HepG2 (cell line): ENCODE data around the gene IQCN. TPM values are rescaled to one million over a fixed set of nuclear protein-coding genes. Genes with fewer than 3 reads are reported as not detected.

Source experiments
- EZH2 ChIP-seq: conservative IDR thresholded peaks from 2 replicates; pipeline ENCODE4 v1.6.1; 2012; ENCODE audit warnings: mild to moderate bottlenecking, low read depth, low read length, moderate library complexity
- FOXO1 ChIP-seq: sonication (generic); formaldehyde crosslinking; IDR thresholded peaks from 2 replicates; pipeline ENCODE4 v1.4.0; 2020; ENCODE audit warnings: missing genetic modification reagents
- JUND ChIP-seq: sonication (generic); formaldehyde crosslinking; IDR thresholded peaks from 2 replicates; pipeline ENCODE4 v1.8.0; 2022; ENCODE audit warnings: mild to moderate bottlenecking, missing genetic modification reagents
- MEF2D ChIP-seq: sonication (generic); formaldehyde crosslinking; IDR thresholded peaks from 2 replicates; pipeline ENCODE4 v1.5.1; 2020; ENCODE audit warnings: mild to moderate bottlenecking, missing genetic modification reagents
- NFE2 ChIP-seq: sonication (generic); formaldehyde crosslinking; IDR thresholded peaks from 2 replicates; pipeline ENCODE4 v1.4.0; 2020; ENCODE audit warnings: missing genetic modification reagents
- NR3C1 ChIP-seq: sonication (generic); formaldehyde crosslinking; IDR thresholded peaks from 2 replicates; pipeline ENCODE4 v1.4.0; 2020; ENCODE audit warnings: missing genetic modification reagents
- RBAK ChIP-seq: sonication (generic); formaldehyde crosslinking; IDR thresholded peaks from 2 replicates; pipeline ENCODE4 v1.5.1; 2020; ENCODE audit warnings: mild to moderate bottlenecking, missing genetic modification reagents
- RBM39 ChIP-seq: fragments of 200-400 bp; formaldehyde crosslinking; IDR thresholded peaks from one replicate; pipeline ENCODE4 v1.6.1; 2018; ENCODE audit warnings: antibody characterized with exemption, mild to moderate bottlenecking, low read depth, low read length; ENCODE audit not compliant: poor library complexity, severe bottlenecking
- SATB2 ChIP-seq: sonication (generic); formaldehyde crosslinking; IDR thresholded peaks from 2 replicates; pipeline ENCODE4 v1.5.0; 2020; ENCODE audit warnings: missing genetic modification reagents
- SMARCC2 ChIP-seq: fragments of 450-650 bp; IDR thresholded peaks from 2 replicates; pipeline ENCODE4 v1.6.1; 2017; ENCODE audit warnings: antibody characterized with exemption, mild to moderate bottlenecking
- STAT5B ChIP-seq: sonication (generic); formaldehyde crosslinking; IDR thresholded peaks from 2 replicates; pipeline ENCODE4 v1.4.0; 2020; ENCODE audit warnings: missing genetic modification reagents
- ZFP62 ChIP-seq: sonication (generic); formaldehyde crosslinking; IDR thresholded peaks from 2 replicates; pipeline ENCODE4 v1.4.0; 2020; ENCODE audit warnings: missing genetic modification reagents
- ZNF18 ChIP-seq: sonication (generic); formaldehyde crosslinking; IDR thresholded peaks from 2 replicates; pipeline ENCODE4 v1.8.0; 2022; ENCODE audit warnings: mild to moderate bottlenecking, missing genetic modification reagents; ENCODE audit not compliant: insufficient replicate concordance
- ZNF296 ChIP-seq: sonication (generic); formaldehyde crosslinking; conservative IDR thresholded peaks from 2 replicates; pipeline ENCODE4 v1.5.0; 2020; ENCODE audit warnings: mild to moderate bottlenecking, missing genetic modification reagents
- ZNF3 ChIP-seq: IDR thresholded peaks from 2 replicates; pipeline ENCODE4 v1.7.0; 2017; ENCODE audit warnings: inconsistent platforms
- ZNF563 ChIP-seq: sonication (generic); formaldehyde crosslinking; IDR thresholded peaks from 2 replicates; pipeline ENCODE4 v1.8.0; 2022; ENCODE audit warnings: mild to moderate bottlenecking, moderate library complexity, missing genetic modification reagents
- ZNF607 ChIP-seq: sonication (generic); formaldehyde crosslinking; IDR thresholded peaks from 2 replicates; pipeline ENCODE4 v1.5.1; 2020; ENCODE audit warnings: missing genetic modification reagents, mild to moderate bottlenecking, borderline replicate concordance
- ZNF737 ChIP-seq: sonication (generic); formaldehyde crosslinking; IDR thresholded peaks from 2 replicates; pipeline ENCODE4 v1.5.0; 2020; ENCODE audit warnings: missing genetic modification reagents, mild to moderate bottlenecking, borderline replicate concordance
- ZNF773 ChIP-seq: sonication (generic); formaldehyde crosslinking; IDR thresholded peaks from 2 replicates; pipeline ENCODE4 v1.4.0; 2020; ENCODE audit warnings: missing genetic modification reagents, borderline replicate concordance
- ZNF841 ChIP-seq: sonication (generic); formaldehyde crosslinking; IDR thresholded peaks from 2 replicates; pipeline ENCODE4 v1.8.1; 2023; ENCODE audit warnings: missing genetic modification reagents, borderline replicate concordance
- polyA plus RNA-seq, 8 experiments: library from polyadenylated mRNA; depleted of rRNA in 3 of 8; stranded (reverse) in 7 of 8; unstranded in 1 of 8; fragments of >200 nt; fragmentation: Illumina TruSeq in 4 of 8; extraction: Trizol in 4 of 8; gene quantifications; 2 replicates each; pipeline versions ENCODE4 v1.2.1 to v1.2.3, GENCODE V29; 2011 to 2016; ENCODE audit warnings: low read depth in 4 of 8, missing spikeins in 1 of 8, mixed read lengths in 1 of 8; ENCODE audit not compliant: insufficient read depth in 1 of 8
- total RNA-seq, 5 experiments: library from RNA; depleted of rRNA; stranded (reverse); fragments of >200 nt; fragmentation: Illumina TruSeq; extraction: Trizol; gene quantifications; 2 replicates each; pipeline ENCODE4 v1.2.3, GENCODE V29; 2016; ENCODE audit warnings: low read depth in 1 of 5
- TF ChIP-seq, protein P1 (sequence below): sonication (generic); formaldehyde crosslinking; conservative IDR thresholded peaks from 2 replicates; pipeline ENCODE4 v1.4.0; 2020; ENCODE audit warnings: missing genetic modification reagents
- TF ChIP-seq, protein P2 (sequence below): sonication (generic); formaldehyde crosslinking; IDR thresholded peaks from 2 replicates; pipeline ENCODE4 v1.5.1; 2020; ENCODE audit warnings: missing genetic modification reagents, mild to moderate bottlenecking, borderline replicate concordance
- TF ChIP-seq, protein P3 (sequence below): sonication (generic); formaldehyde crosslinking; IDR thresholded peaks from 2 replicates; pipeline ENCODE4 v1.4.0; 2020; ENCODE audit warnings: low read depth, mild to moderate bottlenecking, missing genetic modification reagents

IQCN gene
- total and polyA plus RNA-seq, 2 of the 13 experiments (the other 11 are each of a cell fraction or from before 2014, with no cell fraction given) = 0.04 to 0.18 TPM

GRCh38 chr19:18317961-18318800 lies 43.9 kb upstream of the IQCN start (continued):
- TF ChIP-seq JUND (CRISPR knock-in tag) (no peak), NFE2 (CRISPR knock-in tag) (no peak), SATB2 (CRISPR knock-in tag) (no peak), MEF2D (CRISPR knock-in tag) (no peak; the same call in 1 of the 2 replicates), ZNF563 (CRISPR knock-in tag) (no peak; the same call in 1 of the 2 replicates), ZNF3 (no peak), ZNF296 (CRISPR knock-in tag) (no peak), ZNF773 (CRISPR knock-in tag) (no peak), ZNF607 (no peak), ZFP62 (CRISPR knock-in tag) (no peak), ZNF841 (CRISPR knock-in tag) (no peak), RBAK (CRISPR knock-in tag) (no peak), EZH2 (no peak), STAT5B (CRISPR knock-in tag) (no peak), NR3C1 (CRISPR knock-in tag) (no peak), ZNF18 (CRISPR knock-in tag) (peak; percentile 97), SMARCC2 (no peak), RBM39 (peak; percentile 88), ZNF737 (no peak), FOXO1 (CRISPR knock-in tag) (peak; percentile 71)
- TF ChIP-seq, protein P1, sequence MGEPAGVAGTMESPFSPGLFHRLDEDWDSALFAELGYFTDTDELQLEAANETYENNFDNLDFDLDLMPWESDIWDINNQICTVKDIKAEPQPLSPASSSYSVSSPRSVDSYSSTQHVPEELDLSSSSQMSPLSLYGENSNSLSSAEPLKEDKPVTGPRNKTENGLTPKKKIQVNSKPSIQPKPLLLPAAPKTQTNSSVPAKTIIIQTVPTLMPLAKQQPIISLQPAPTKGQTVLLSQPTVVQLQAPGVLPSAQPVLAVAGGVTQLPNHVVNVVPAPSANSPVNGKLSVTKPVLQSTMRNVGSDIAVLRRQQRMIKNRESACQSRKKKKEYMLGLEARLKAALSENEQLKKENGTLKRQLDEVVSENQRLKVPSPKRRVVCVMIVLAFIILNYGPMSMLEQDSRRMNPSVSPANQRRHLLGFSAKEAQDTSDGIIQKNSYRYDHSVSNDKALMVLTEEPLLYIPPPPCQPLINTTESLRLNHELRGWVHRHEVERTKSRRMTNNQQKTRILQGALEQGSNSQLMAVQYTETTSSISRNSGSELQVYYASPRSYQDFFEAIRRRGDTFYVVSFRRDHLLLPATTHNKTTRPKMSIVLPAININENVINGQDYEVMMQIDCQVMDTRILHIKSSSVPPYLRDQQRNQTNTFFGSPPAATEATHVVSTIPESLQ = no peak
- TF ChIP-seq, protein P2, sequence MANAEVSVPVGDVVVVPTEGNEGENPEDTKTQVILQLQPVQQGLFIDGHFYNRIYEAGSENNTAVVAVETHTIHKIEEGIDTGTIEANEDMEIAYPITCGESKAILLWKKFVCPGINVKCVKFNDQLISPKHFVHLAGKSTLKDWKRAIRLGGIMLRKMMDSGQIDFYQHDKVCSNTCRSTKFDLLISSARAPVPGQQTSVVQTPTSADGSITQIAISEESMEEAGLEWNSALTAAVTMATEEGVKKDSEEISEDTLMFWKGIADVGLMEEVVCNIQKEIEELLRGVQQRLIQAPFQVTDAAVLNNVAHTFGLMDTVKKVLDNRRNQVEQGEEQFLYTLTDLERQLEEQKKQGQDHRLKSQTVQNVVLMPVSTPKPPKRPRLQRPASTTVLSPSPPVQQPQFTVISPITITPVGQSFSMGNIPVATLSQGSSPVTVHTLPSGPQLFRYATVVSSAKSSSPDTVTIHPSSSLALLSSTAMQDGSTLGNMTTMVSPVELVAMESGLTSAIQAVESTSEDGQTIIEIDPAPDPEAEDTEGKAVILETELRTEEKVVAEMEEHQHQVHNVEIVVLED (CRISPR knock-in tag) = no peak
- TF ChIP-seq, protein P3, sequence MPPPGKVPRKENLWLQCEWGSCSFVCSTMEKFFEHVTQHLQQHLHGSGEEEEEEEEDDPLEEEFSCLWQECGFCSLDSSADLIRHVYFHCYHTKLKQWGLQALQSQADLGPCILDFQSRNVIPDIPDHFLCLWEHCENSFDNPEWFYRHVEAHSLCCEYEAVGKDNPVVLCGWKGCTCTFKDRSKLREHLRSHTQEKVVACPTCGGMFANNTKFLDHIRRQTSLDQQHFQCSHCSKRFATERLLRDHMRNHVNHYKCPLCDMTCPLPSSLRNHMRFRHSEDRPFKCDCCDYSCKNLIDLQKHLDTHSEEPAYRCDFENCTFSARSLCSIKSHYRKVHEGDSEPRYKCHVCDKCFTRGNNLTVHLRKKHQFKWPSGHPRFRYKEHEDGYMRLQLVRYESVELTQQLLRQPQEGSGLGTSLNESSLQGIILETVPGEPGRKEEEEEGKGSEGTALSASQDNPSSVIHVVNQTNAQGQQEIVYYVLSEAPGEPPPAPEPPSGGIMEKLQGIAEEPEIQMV (CRISPR knock-in tag) = 0 out of 2 replicates have a peak, but pooled peaks have one; percentile 59
